GM12878 (cell line): ENCODE measurements around the gene NAE1. TPM values are rescaled to one million over a fixed set of nuclear protein-coding genes. Genes with fewer than 3 reads are reported as not detected.

Source experiments
- ATAC-seq: fragments of 200-7000 bp; cut with Tn5 transposase; 3 replicates; pipeline ENCODE4 v1.9.1; 2020; ENCODE audit warnings: mild to moderate bottlenecking, moderate library complexity
- BruUV-seq: library from RNA; stranded (reverse); fragments of 400-500 nt; replicated peaks from 2 replicates; lab custom pipeline; 2021; lab: Mats Ljungman, UMichigan
- CTCF ChIA-PET: fragments of 300-600 bp; sonication (Branson Sonifier 250); formaldehyde crosslinking; extraction: SDS; loops from one replicate; lab custom pipeline; 2021; ENCODE audit warnings: inconsistent platforms; lab: Yijun Ruan, JAX
- POLR2A ChIA-PET: fragments of 350-600 bp; formaldehyde crosslinking; extraction: SDS; loops from one replicate; lab custom pipeline; 2021; ENCODE audit warnings: inconsistent platforms; lab: Charles Lee
- RAD21 ChIA-PET: fragments of 300-600 bp; sonication (Branson Sonifier 250); formaldehyde crosslinking; loops from one replicate; lab custom pipeline; 2023; ENCODE audit warnings: antibody characterized with exemption; ENCODE audit not compliant: unreplicated experiment; lab: Charles Lee
- SMC1A ChIA-PET: fragments of 300-600 bp; sonication (Branson Sonifier 250); formaldehyde crosslinking; loops from one replicate; lab custom pipeline; 2023; ENCODE audit not compliant: unreplicated experiment, uncharacterized antibody; lab: Charles Lee
- DNase-seq: peaks from one replicate; pipeline ENCODE4 v3.0.0-alpha.2; 2011; ENCODE audit warnings: low read depth, low spot score
- FAIRE-seq: peaks from 3 replicates; lab custom pipeline; 2011; peaks lifted over from hg19 to GRCh38; lab: Jason Lieb, UNC
- H2AFZ ChIP-seq: 2 replicates; pipeline ENCODE4 v1.6.0; 2011; ENCODE audit warnings: low read depth, low read length, control low read depth; ENCODE audit not compliant: control insufficient read depth
- H3K27ac ChIP-seq: 2 replicates; pipeline ENCODE4 v1.5.1; 2011; ENCODE audit warnings: control low read depth; ENCODE audit not compliant: control insufficient read depth, insufficient read depth
- H3K27me3 ChIP-seq, 2 experiments: replicated peaks in 1 of 2; 2 replicates each; pipeline versions ENCODE4 v1.6.0 to v1.6.1; 2011; ENCODE audit warnings: low read length in 1 of 2; ENCODE audit not compliant: control insufficient read depth in 2 of 2, insufficient read depth in 2 of 2
- H3K36me3 ChIP-seq, 2 experiments: 2 replicates each; pipeline ENCODE4 v1.5.1; 2011; ENCODE audit warnings: low read length in 1 of 2; ENCODE audit not compliant: control insufficient read depth in 2 of 2, insufficient read depth in 2 of 2
- H3K4me1 ChIP-seq: 2 replicates; pipeline ENCODE4 v1.6.1; 2011; ENCODE audit warnings: mild to moderate bottlenecking, low read length, moderate library complexity, mixed read lengths; ENCODE audit not compliant: control insufficient read depth, insufficient read depth
- H3K4me2 ChIP-seq: 2 replicates; pipeline ENCODE4 v1.6.0; 2011; ENCODE audit warnings: control low read depth; ENCODE audit not compliant: control insufficient read depth, insufficient read depth
- H3K4me3 ChIP-seq: fragments of 200-600 bp; sonication (generic); 2 replicates; pipeline ENCODE4 v1.5.1; 2016
- H3K79me2 ChIP-seq: 2 replicates; pipeline ENCODE4 v1.6.0; 2011; ENCODE audit warnings: low read length; ENCODE audit not compliant: control insufficient read depth, insufficient read depth
- H3K9ac ChIP-seq: 2 replicates; pipeline ENCODE4 v1.8.0; 2011; ENCODE audit warnings: low read length, control low read depth, mixed read lengths; ENCODE audit not compliant: control insufficient read depth, insufficient read depth
- H3K9me3 ChIP-seq: replicated peaks from 3 replicates; pipeline ENCODE4 v1.5.1; 2011; ENCODE audit warnings: mild to moderate bottlenecking, low read length; ENCODE audit not compliant: control insufficient read depth, insufficient read depth
- H4K20me1 ChIP-seq: 2 replicates; pipeline ENCODE4 v1.6.0; 2011; ENCODE audit not compliant: control insufficient read depth, insufficient read depth
- E2F4 ChIP-seq: IDR thresholded peaks from 2 replicates; pipeline ENCODE4 v1.6.1; 2012; ENCODE audit warnings: low read depth, low read length, improper control_type of control experiment
- IRF5 ChIP-seq: fragments of 450-650 bp; IDR thresholded peaks from 2 replicates; pipeline ENCODE4 v1.6.1; 2017; ENCODE audit warnings: borderline replicate concordance
- JUNB ChIP-seq: IDR thresholded peaks from 2 replicates; pipeline ENCODE4 v1.6.1; 2016; ENCODE audit warnings: antibody characterized with exemption, mild to moderate bottlenecking
- KLF5 ChIP-seq: fragments of 450-650 bp; IDR thresholded peaks from 2 replicates; pipeline ENCODE4 v1.6.1; 2014; ENCODE audit warnings: mild to moderate bottlenecking; ENCODE audit not compliant: partially characterized antibody
- POLR2AphosphoS5 ChIP-seq: IDR thresholded peaks from 2 replicates; pipeline ENCODE4 v1.6.1; 2011; ENCODE audit warnings: mild to moderate bottlenecking, low read length, inconsistent platforms
- PRDM15 ChIP-seq: fragments of 450-650 bp; formaldehyde crosslinking; IDR thresholded peaks from 2 replicates; pipeline ENCODE4 v1.4.0; 2020; ENCODE audit warnings: mild to moderate bottlenecking, moderate library complexity
- SMC3 ChIP-seq: IDR thresholded peaks from 2 replicates; pipeline ENCODE4 v1.6.1; 2011; ENCODE audit warnings: low read length, improper control_type of control experiment, borderline replicate concordance
- SRF ChIP-seq, 2 experiments: IDR thresholded peaks; 2 replicates each; pipeline ENCODE4 v1.6.1; 2011; ENCODE audit warnings: low read depth in 2 of 2, low read length in 2 of 2, mild to moderate bottlenecking in 1 of 2, moderate library complexity in 1 of 2
- YY1 ChIP-seq: IDR thresholded peaks from 2 replicates; pipeline ENCODE4 v1.6.1; 2011; ENCODE audit warnings: low read depth, mild to moderate bottlenecking, low read length
- ZBED1 ChIP-seq: IDR thresholded peaks from 2 replicates; pipeline ENCODE4 v1.6.1; 2016; ENCODE audit warnings: borderline replicate concordance
- ZNF622 ChIP-seq: fragments of 450-650 bp; IDR thresholded peaks from 2 replicates; pipeline ENCODE4 v1.6.1; 2017; ENCODE audit warnings: mild to moderate bottlenecking, inconsistent platforms
- ZSCAN29 ChIP-seq: fragments of 450-650 bp; IDR thresholded peaks from 2 replicates; pipeline ENCODE4 v1.6.1; 2017; ENCODE audit warnings: mild to moderate bottlenecking, moderate library complexity
- ZZZ3 ChIP-seq: IDR thresholded peaks from 2 replicates; pipeline ENCODE4 v1.6.1; 2011; ENCODE audit warnings: low read depth; ENCODE audit not compliant: control insufficient read depth, insufficient read length
- WGBS: methylation state at CpG from one replicate; pipeline ENCODE4 v1.1.6; 2016; ENCODE audit warnings: low lambda C conversion rate; ENCODE audit not compliant: insufficient replicate concordance, insufficient coverage; ENCODE audit errors: missing lambda C conversion rate; 5-methylcytosine and 5-hydroxymethylcytosine counted together
- in situ Hi-C: fragments of 300-500 bp; cut with MboI; formaldehyde crosslinking; loops from 9 replicates; pipeline ENCODE4 v1.14.3; 2018; ENCODE audit warnings: mixed read lengths
- intact Hi-C: fragments of 100-400 bp; cut with micrococcal nuclease; formaldehyde crosslinking; loops from one replicate; pipeline ENCODE4 v1.14.2; 2022; ENCODE audit not compliant: unreplicated experiment
- polyA plus RNA-seq, 11 experiments: library from polyadenylated mRNA; depleted of rRNA in 4 of 11; unstranded in 6 of 11; stranded (reverse) in 5 of 11; fragments of >200 nt; fragmentation: Nextera tagmentation in 4 of 11; fragmentation: Illumina TruSeq in 1 of 11; extraction: Ambion mirVana in 4 of 11; extraction: Trizol in 1 of 11; gene quantifications; 1 replicate in 1 of 11; 2 replicates in 10 of 11; pipeline versions ENCODE4 v1.2.1 to v1.2.3, GENCODE V29; 2011 to 2016; ENCODE audit warnings: inconsistent platforms in 2 of 11, missing spikeins in 2 of 11, low read depth in 1 of 11
- total RNA-seq, 4 experiments: library from RNA; depleted of rRNA in 3 of 4; stranded (reverse); fragments of >200 nt in 3 of 4; fragmentation: Illumina TruSeq in 1 of 4; extraction: Trizol in 1 of 4; gene quantifications; 2 replicates each; pipeline versions ENCODE4 v1.2.1 to v1.2.3, GENCODE V29; 2013 to 2021

Gene NAE1
- total and polyA plus RNA-seq, 10 of the 15 experiments (the other 5 are each of a cell fraction or from before 2014, with no cell fraction given), result 58.7 to 106 (median 78.7) TPM

GRCh38 chr16:66842765-66843164 lies 12.0 kb upstream of the NAE1 start:
- RAD21 ChIA-PET, result no interaction called here
- in situ Hi-C loops, result no loop called here
- intact Hi-C loops, result no loop called here
- no peak overlapping the region for H3K4me3 ChIP-seq
- SMC1A ChIA-PET, result no interaction called here
- POLR2A ChIA-PET, result no interaction called here
- DNase-seq (no peak), ATAC-seq (no peak), FAIRE-seq (no peak)
- CTCF ChIA-PET, result interaction anchor here (1.8 to 3.2 kb wide), 2 partner anchors 12 to 25 kb away, joined by 7 to 26 read pairs; partner anchors contain the start of gene NAE1
- WGBS, result 38% methylated on average over 7 of the region's 7 CpGs
- H2AFZ ChIP-seq, result no peak overlapping the region
- no peaks in the 10 kb centered on the region for H3K9me3 ChIP-seq
- no peak overlapping the region for H3K27ac ChIP-seq
- no peak overlapping the region for H3K4me2 ChIP-seq
- BruUV-seq, result no TSS peak
- H3K9ac ChIP-seq, result no peak overlapping the region
- H3K4me1 ChIP-seq, result no peaks in the 10 kb centered on the region
- H3K36me3 ChIP-seq, result no peaks in the 10 kb centered on the region
- H3K27me3 ChIP-seq, result peaks cover 4 to 10% of the 10 kb centered on the region in 2 experiments; a peak in 3 of 4 replicates
- no peak for TF ChIP-seq E2F4
- no peak for TF ChIP-seq SMC3
- TF ChIP-seq SRF (IDR thresholded peaks at IDR 0.05; ENCODE audit: low read depth in 2 of 2, low read length in 2 of 2), result no peak
- no peak for TF ChIP-seq ZSCAN29
- no peak for TF ChIP-seq PRDM15 (CRISPR knock-in tag)
- TF ChIP-seq IRF5, result no peak
- no peak for TF ChIP-seq JUNB
- TF ChIP-seq KLF5, result no peak
- TF ChIP-seq ZBED1, result no peak
- TF ChIP-seq ZZZ3, result no peak
- no peak for TF ChIP-seq POLR2AphosphoS5
- no peak for TF ChIP-seq YY1
- TF ChIP-seq ZNF622, result no peak
- TF ChIP-seq, all 136 proteins: peak for 0
- Histone ChIP-seq H4K20me1 (no peaks in the 10 kb centered on the region), H3K79me2 (no peaks in the 10 kb centered on the region)
